K562 (cell line): ENCODE results near the gene SIGMAR1. TPM values are rescaled to one million over a fixed set of nuclear protein-coding genes. Genes with fewer than 3 reads are reported as not detected.

Experiments used
- BCLAF1 ChIP-seq, 2 experiments: fragments of 450-650 bp in 1 of 2; IDR thresholded peaks; 2 replicates each; pipeline ENCODE4 v1.6.1; 2011 to 2017; ENCODE audit warnings: low read depth in 2 of 2, antibody characterized with exemption in 1 of 2, borderline replicate concordance in 1 of 2, low read length in 1 of 2, mild to moderate bottlenecking in 1 of 2, mixed read lengths in 1 of 2; ENCODE audit not compliant: control insufficient read depth in 1 of 2
- EGR1 ChIP-seq: fragments of 450-650 bp; conservative IDR thresholded peaks from 2 replicates; pipeline ENCODE4 v1.6.1; 2017; ENCODE audit warnings: mild to moderate bottlenecking
- GABPA ChIP-seq: fragments of 200-800 bp; sonication (Bioruptor generic); conservative IDR thresholded peaks from 2 replicates; pipeline ENCODE4 v1.6.1; 2016; ENCODE audit warnings: low read depth, missing genetic modification characterization, missing compliant biosample characterization
- HMBOX1 ChIP-seq: sonication (generic); IDR thresholded peaks from 2 replicates; pipeline ENCODE4 v1.6.1; 2016
- HNRNPLL ChIP-seq: fragments of 200-400 bp; formaldehyde crosslinking; IDR thresholded peaks from 2 replicates; pipeline ENCODE4 v1.6.1; 2017; ENCODE audit warnings: low read length, low read depth, mild to moderate bottlenecking; ENCODE audit not compliant: poor library complexity, severe bottlenecking
- HOMEZ ChIP-seq: fragments of 250-450 bp; sonication (Bioruptor Pico); IDR thresholded peaks from 2 replicates; pipeline ENCODE4 v1.4.0; 2020; ENCODE audit warnings: mild to moderate bottlenecking, moderate library complexity
- JUND ChIP-seq, 2 experiments: IDR thresholded peaks; 2 replicates in 1 of 2; 3 replicates in 1 of 2; pipeline ENCODE4 v1.6.1; 2011; ENCODE audit warnings: borderline replicate concordance in 2 of 2, low read depth in 2 of 2, low read length in 2 of 2, improper control_type of control experiment in 1 of 2, missing biosample characterization in 1 of 2, missing genetic modification characterization in 1 of 2, missing genetic modification reagents in 1 of 2
- MAZ ChIP-seq, 2 experiments: fragments of 450-650 bp in 1 of 2; sonication (generic) in 1 of 2; formaldehyde crosslinking; IDR thresholded peaks in 1 of 2; conservative IDR thresholded peaks in 1 of 2; 2 replicates each; pipeline versions ENCODE4 v1.4.0 to v1.5.0; 2020; ENCODE audit warnings: mild to moderate bottlenecking in 1 of 2, missing genetic modification reagents in 1 of 2
- NFATC3 ChIP-seq: fragments of 450-650 bp; IDR thresholded peaks from 2 replicates; pipeline ENCODE4 v1.6.1; 2017; ENCODE audit warnings: mild to moderate bottlenecking
- SUPT5H ChIP-seq: fragments of 450-650 bp; IDR thresholded peaks from 2 replicates; pipeline ENCODE4 v1.6.1; 2016
- USF1 ChIP-seq: sonication (generic); formaldehyde crosslinking; IDR thresholded peaks from 2 replicates; pipeline ENCODE4 v1.9.0; 2022; ENCODE audit warnings: mild to moderate bottlenecking, missing genetic modification reagents
- ZBTB33 ChIP-seq: sonication (generic); formaldehyde crosslinking; IDR thresholded peaks from 2 replicates; pipeline ENCODE4 v1.8.1; 2023; ENCODE audit warnings: mild to moderate bottlenecking, missing genetic modification reagents
- ZNF740 ChIP-seq, 3 experiments: fragments of 200-800 bp in 1 of 3; sonication (Bioruptor generic) in 1 of 3; sonication (generic) in 1 of 3; formaldehyde crosslinking in 1 of 3; IDR thresholded peaks; 2 replicates each; pipeline versions ENCODE4 v1.6.1 to v1.8.0; 2016 to 2022; ENCODE audit warnings: mild to moderate bottlenecking in 2 of 3, missing compliant biosample characterization in 2 of 3, missing genetic modification characterization in 2 of 3, missing genetic modification reagents in 1 of 3
- ZNF77 ChIP-seq: fragments of 250-450 bp; sonication (Bioruptor Pico); IDR thresholded peaks from 2 replicates; pipeline ENCODE4 v1.5.0; 2020
- polyA plus RNA-seq, 8 experiments: library from polyadenylated mRNA; depleted of rRNA in 4 of 8; stranded (reverse) in 5 of 8; unstranded in 3 of 8; fragments of >200 nt; fragmentation: Nextera tagmentation in 2 of 8; fragmentation: Illumina TruSeq in 1 of 8; extraction: Ambion mirVana in 2 of 8; extraction: Trizol in 1 of 8; gene quantifications; 2 replicates each; pipeline versions ENCODE4 v1.2.1 to v1.2.3, GENCODE V29; 2011 to 2014; ENCODE audit warnings: inconsistent platforms in 1 of 8, missing spikeins in 1 of 8
- total RNA-seq, 7 experiments: library from RNA; depleted of rRNA in 6 of 7; stranded (reverse); fragments of >200 nt in 6 of 7; fragmentation: Illumina TruSeq in 2 of 7; extraction: Trizol in 2 of 7; gene quantifications; 2 replicates each; pipeline versions ENCODE4 v1.2.1 to v1.2.3, GENCODE V29; 2011 to 2021; ENCODE audit warnings: low replicate concordance in 1 of 7

Gene SIGMAR1
- total and polyA plus RNA-seq, 9 of the 15 experiments (the other 6 are each of a cell fraction or from before 2014, with no cell fraction given), result 6.9 to 80.0 (median 35.2) TPM

GRCh38 chr9:34637356-34638137 is at the start of gene SIGMAR1 (continued):
- TF ChIP-seq BCLAF1 (IDR thresholded peaks at IDR 0.05; ENCODE audit: borderline replicate concordance in 1 of 2, control insufficient read depth in 1 of 2, low read depth in 2 of 2, low read length in 1 of 2), result 0 out of 4 replicates have a peak, but pooled peaks of 1 of the 2 experiments have one; percentile 64
- TF ChIP-seq NFATC3, result peak; percentile 89
- TF ChIP-seq MAZ (CRISPR knock-in tag; conservative IDR thresholded peaks at IDR 0.05 in 1 of 2, IDR thresholded peaks at IDR 0.05 in 1 of 2), result peak in 1 of 2 experiments; percentile 49; a peak in 3 of 4 replicates
- peak; percentile 31; the same call in 1 of the 2 replicates for TF ChIP-seq EGR1
- TF ChIP-seq HNRNPLL, result peak; percentile 94
- TF ChIP-seq HMBOX1, result no peak
- no peak for TF ChIP-seq ZBTB33 (CRISPR knock-in tag)
- no peak for TF ChIP-seq ZNF740 (CRISPR knock-in tag; IDR thresholded peaks at IDR 0.05)
- no peak for TF ChIP-seq ZNF740 (tag; IDR thresholded peaks at IDR 0.05)
- TF ChIP-seq JUND (IDR thresholded peaks at IDR 0.05; ENCODE audit: borderline replicate concordance, low read depth, low read length), result peak; percentile 73
- TF ChIP-seq JUND (tag; IDR thresholded peaks at IDR 0.05; ENCODE audit: borderline replicate concordance, low read depth, low read length), result no peak
- TF ChIP-seq USF1 (CRISPR knock-in tag), result peak; percentile 42; the same call in 1 of the 2 replicates
- no peak for TF ChIP-seq HOMEZ
- TF ChIP-seq SUPT5H, result 0 out of 2 replicates have a peak, but pooled peaks have one; percentile 48
- peak; percentile 62 for TF ChIP-seq GABPA (tag)
- TF ChIP-seq ZNF77 (CRISPR knock-in tag), result no peak
